Measurements from ENCODE around the gene PPP1R12B.
"Not testable (repeated sequence)": the region's sequence is repeated elsewhere in the genome, so short reads cannot be mapped to it uniquely, and the experiment has no call there.

The PPP1R12B gene

DNA sequence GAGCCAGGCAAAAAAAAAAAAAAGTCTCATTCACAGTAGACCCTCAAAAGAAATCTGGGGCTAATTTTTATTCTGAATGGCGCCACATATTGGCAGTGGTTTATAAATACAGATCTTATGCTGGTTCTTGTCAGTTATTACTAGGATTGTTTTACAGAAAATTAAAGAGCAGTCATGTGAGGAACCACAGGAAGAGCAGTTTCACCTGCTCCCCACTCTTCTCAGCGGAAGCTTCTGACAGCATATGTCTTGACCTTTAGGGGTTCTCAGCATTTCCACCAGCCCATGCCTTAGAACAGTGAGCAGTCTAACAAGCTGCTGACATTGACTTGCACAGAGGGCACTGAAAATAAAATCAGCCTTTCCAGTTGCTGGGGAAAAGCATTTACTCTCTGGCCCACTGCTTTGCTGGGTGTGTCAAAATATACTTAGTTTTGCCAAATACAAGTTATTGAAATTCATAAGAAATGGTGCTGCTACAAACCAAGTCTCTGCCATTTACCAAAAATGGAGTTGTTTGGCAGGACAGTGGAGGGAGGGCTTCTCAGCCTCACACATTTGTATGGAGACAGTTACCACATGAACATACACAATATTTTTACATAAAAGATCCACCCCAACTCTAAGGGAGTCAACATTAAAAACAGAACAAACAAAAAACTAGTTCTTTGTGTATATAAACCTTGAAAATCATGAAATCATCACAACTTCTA lies 217.5 kb downstream of the PPP1R12B start:
- DNase-seq: no peak

DNA sequence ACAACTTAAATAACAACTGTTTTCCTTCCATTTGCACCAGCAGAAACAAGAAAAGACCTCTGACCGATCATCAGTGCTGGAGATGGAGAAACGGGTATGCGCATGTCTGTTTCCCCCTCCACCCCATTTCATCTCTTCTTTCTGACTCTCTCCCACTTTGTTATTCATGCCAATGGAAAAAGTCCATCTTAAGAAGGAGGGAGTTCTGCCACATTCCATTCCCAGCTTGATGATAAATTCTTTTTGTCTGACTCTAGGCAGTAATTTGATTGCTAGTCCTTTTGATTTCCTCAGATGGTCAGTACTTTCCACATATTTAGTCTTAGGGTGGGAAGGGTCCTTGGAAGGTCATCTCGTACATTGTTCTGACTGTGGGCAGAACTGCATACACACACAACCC lies 219.2 kb downstream of the PPP1R12B start:
- no peak for DNase-seq

- no peak for DNase-seq
Observed at GRCh38 chr1:202568410-202568809, 219.9 kb downstream of the PPP1R12B start.

DNA sequence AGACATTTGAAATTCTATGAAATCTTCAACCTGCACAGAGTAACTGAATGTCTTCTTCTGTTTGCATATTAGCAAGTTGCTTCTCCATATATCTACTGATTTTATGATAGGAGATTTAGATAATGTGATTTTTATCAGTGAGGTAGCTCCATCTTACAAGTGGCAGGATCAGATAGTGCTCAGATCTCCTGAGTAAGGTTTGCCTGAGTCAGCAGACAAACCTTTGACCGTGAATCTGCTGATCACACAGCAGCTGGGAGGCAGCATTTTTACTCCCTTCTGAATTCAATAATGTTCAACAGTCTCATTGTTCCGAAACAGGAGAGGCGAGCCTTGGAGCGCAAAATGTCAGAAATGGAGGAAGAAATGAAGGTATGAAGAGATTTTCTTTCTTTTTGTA lies 220.3 kb downstream of the PPP1R12B start:
- DNase-seq: no peak

DNA sequence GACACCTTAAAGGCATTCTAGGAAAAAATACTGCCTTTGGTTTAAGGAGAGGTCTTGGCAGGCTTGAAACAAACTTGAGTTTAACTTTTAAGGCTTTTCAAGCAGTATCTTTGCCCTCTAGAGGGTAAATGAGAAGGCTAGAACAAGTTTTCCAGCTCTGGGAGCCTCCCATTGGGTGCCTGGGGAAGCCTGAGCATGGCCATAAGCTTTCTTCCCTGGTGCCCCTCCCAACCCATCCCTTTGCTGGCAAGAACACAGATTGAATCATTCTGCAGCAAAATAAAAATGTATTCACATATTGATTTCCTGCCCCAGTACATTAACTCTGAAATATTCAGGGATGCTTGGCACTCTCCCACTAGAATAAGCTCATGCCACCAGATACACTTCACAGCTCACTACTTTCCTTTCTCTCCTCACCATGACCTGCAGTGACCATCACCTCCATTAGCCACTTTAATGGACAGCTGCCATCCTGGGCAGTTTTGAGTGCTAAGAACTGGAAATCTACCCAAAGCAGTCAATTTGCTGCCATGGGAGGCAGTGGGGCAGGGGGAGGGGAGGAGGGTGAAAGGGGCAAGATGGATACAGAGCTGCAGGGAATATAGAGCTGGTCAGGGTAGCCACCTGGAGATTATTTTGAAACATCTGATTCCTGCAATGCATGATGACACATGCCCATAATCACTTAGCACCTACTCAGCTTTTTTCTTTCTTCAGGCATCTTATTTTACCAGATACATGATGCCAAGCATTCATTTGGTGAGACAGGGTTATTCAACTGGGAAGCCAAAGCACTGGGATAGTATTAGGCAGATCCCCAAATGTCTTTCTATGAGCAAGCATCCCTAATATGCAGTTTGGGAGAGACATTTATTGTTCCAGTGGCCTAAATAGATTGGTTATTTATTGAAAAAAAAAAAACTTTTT lies 221.2 kb downstream of the PPP1R12B start:
- no peak for DNase-seq

GRCh38 chr1:202571719-202572339 lies 223.3 kb downstream of the PPP1R12B start:
- no peak for DNase-seq

DNA sequence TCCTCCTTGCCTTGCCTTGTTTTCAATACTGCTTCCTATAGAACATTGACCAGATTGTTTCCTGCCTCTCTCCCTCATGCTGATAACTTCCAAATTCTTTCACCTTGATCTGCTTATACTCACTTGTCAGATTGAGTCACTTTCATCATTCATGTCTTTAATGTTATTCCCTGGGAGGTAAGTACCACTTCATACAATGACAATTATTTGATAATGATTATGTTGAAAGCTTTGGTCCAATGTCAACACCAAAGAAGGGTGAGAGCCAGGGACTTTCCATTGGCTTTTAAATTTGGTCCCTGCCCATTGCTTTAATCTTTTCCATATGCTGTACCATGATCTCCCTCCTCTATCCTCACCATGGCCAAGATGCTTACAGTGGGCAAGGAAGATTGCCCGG lies 224.4 kb downstream of the PPP1R12B start:
- DNase-seq: no peak

DNA sequence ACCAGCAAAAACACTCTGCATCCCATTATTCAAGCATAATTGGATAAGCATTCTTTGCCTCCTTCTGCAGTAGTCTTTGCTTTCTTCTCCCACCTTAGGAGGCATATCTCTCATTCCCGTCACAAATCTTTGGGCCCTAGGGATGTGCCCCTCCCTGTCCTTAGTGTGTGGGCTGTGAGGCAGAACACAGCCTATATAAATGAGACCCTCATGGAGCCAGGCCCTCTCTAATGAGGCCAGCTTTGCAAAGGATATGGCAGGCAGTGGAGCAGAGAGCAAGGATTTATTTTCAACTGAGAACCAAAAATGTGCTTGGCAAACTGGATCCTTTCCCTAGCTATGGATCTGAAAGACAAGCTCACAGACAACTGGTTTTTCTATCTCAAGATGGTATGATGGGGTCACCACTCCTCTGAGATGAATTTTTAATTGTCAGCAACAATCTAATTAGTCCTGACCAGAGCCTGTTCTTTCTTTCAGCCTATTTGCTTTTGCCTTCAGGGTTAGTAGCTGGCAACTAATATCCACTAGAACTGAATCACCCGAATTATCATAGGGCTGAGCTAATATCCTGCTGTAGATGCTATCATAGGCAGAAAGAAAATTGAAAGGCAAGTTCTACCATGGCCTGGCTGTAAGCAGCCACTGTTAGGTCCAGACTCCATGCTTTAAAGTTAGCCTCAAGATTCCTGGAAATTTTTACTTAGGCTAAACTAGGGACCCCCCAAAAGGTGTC lies 227.6 kb downstream of the PPP1R12B start:
- no peak for DNase-seq

DNA sequence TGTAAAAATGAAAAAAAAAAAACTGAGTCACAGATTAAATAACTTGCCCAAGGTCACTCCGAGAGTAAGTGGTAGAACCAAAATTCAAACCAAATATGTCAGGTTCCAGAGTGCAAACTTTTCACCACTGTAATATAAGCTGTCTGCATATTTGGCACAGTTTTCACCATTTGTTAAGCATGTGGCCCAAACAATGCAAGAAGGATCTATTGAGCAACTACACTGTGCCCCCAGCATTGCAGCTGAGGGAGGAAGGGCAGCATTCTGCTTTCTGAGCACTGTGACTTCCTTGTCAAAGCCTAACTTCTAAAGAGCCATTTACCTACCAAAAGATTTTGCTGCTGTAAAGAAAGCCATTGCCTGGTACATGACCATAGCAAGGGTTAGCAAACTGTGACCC lies 228.3 kb downstream of the PPP1R12B start:
- DNase-seq: no peak

DNA sequence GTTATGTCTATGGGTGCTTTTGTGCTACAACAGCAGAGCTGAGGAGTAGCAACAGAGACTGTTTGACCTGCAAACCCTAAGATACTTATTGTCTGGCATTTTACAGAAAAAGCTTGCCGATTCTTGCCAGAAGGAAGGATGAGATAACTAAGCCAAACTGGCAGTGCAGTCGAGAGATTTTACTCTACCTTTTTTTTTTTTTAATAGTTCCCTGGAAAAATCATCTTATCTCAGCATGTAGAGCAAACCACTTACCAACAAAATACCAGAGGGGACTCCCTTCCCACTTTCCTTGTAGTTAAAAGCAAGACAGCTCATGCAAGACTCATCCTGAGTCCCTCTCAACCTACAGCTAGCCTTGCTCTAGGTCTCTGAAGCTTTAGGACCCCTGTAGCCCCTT lies 228.9 kb downstream of the PPP1R12B start:
- no peak for DNase-seq

- DNase-seq: no peak
Observed at GRCh38 chr1:202578001-202578504, 229.6 kb downstream of the PPP1R12B start.

GRCh38 chr1:202578565-202578964 lies 230.1 kb downstream of the PPP1R12B start:
- no peak for DNase-seq

- DNase-seq: no peak
Observed at GRCh38 chr1:202579806-202580205, 231.3 kb downstream of the PPP1R12B start.

GRCh38 chr1:202580619-202581018 lies 232.1 kb downstream of the PPP1R12B start:
- DNase-seq: peak; percentile 13

GRCh38 chr1:202582350-202582749 lies 233.9 kb downstream of the PPP1R12B start:
- DNase-seq: not testable (repeated sequence)

DNA sequence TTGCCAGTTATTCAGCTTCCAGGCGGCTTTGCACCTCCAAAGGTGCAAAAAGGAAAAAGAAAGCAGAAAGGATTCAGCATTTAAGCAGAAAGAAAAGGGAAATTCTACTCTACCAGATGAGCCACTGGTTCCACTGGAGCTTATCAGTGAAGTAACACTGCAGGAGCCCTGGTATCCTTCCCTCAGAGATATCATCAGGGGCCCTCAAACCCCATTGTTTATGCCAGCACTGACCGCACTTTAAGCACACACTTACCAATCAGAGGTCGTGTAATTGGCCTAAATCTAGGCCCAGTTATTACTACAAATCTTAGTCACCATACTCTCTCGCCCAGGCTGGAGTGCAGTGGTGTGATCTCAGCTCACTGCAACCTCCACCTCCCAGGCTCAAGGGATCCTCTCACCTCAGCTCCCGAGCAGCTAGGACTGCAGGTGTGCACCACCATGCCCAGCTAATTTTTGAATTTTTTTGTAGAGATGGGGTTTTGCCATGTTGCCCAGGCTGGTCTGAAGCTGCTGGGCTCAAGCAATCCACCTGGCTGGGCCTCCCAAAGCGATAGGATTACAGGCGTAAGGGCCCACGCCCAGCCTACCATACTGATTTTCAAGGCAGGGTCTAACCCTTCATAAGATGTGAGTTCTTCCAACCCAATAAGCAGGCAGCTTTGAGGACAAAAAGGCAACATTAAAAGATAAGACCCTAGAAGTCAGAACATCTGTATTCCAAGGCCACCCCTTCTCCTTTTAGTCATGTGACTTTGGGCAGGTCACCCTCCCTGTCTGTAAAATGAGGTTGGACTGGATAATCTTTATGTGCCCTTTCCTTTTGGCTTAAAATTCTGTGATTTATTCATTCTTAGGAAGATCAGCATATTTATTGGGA lies 236.4 kb downstream of the PPP1R12B start:
- no peak for DNase-seq

GRCh38 chr1:202585590-202585933 lies 237.1 kb downstream of the PPP1R12B start:
- no peak for DNase-seq

DNA sequence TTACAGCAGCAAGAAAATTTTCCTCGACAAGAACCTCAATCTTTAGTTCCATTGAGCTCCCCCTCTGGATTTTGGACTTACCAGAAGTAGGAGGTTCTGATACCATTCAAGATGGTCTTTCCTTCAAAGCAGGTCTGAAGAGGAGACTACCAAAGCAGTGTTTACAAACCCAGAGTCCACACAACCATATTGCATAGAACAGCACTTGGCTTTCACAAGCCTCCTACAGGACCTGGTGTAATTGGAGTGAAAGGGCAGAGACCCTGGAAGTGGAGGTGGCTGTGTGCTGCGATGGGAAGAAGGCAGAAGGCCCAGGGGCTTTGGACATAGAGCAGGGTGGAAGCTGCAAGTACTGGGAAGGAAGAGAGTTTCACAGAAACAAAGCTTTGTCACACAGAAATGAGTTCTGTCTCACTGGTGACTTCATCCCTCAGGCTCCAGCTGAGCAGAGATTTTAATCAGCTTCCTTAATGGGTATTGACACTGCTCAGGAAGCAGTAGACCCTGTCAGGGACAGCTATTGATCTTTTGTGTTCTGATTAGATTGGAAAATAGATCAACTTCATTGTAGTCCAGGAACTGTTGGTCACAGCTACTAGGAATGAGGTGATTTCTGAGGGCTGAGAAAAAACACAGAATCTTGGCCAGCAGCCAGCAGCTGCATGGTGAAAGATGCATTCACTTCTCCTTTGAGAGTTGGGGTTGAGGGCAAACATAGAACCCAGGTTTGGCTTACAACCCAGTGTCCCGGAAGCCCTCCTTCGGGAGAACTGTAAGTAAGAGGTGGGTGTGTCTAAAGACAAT lies 237.7 kb downstream of the PPP1R12B start:
- DNase-seq: peak; percentile 77

GRCh38 chr1:202586871-202587270 lies 238.4 kb downstream of the PPP1R12B start:
- DNase-seq: no peak

DNA sequence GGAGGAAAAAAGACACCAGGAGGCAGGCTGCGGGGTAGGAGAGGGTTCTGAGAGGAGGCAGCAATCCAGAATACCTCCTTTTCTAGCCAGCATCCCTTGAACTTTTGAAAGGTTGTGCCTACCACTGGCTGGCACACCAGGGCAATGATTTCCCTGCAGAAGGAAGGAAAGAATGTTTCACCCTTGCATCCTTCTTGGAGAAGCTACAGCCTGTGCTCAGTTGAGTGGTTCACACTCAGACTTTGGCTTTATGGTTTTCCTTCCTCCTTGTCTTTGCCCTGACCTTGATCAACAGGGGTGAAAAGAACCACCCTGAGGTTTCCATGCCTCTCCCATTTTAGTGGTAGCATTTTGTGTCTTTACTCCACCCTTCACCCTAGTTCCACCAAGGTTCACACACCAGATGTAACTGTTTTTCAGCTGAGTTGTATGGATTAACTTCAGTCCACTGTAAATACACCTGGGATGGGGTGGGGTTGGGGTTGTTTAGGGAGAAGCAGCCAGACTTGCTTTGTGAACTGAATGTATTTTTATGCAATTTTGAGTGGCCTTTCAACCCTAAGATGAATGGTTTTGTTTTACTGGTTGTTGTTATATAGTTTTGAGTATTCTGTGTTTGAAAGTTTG lies 239.5 kb downstream of the PPP1R12B start:
- no peak for DNase-seq

All from DMS79 treated with DMSO at 0.1 percent for 48 hours (cell line).